Non-pigmented ciliary epithelial cell (primary cell): ENCODE data around the gene SLC5A10.
"Not testable (repeated sequence)": the region's sequence is repeated elsewhere in the genome, so short reads cannot be mapped to it uniquely, and the experiment has no call there.

Experiments
- DNase-seq: peaks from one replicate; pipeline ENCODE4 v3.0.0-alpha.2; 2010; ENCODE audit warnings: low read depth

The SLC5A10 gene

GRCh38 chr17:18947866-18948265, 4.1 kb upstream of the SLC5A10 start:
- no peak for DNase-seq

DNA sequence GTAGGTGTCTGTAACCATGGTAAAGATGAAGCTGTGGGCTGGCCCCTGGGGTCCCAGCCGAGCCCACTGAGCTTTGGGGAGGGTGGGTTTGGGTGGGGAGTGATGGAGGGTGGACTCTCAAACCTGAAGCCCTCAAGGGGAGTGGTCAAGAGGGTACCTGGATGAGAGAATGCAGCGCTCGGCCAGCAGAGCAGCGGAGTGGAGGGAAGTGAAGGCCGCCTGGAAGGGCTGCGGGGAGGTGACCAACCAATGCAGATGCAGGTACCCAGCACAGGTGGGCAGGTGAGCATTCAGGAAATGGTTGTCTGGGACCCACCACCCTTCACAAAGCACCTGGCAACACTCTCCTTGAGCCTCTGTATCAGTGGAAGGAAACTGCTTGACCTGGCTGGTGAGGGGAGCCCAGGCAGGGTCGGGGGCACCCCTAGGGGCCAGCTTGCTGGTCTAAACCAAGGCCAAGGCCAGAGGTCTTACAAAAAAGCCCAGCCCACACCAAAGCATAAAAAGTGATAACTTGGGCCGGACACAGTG, 3.4 kb upstream of the SLC5A10 start:
- DNase-seq = no peak

GRCh38 chr17:18949566-18949965, 2.4 kb upstream of the SLC5A10 start:
- DNase-seq = no peak

DNA sequence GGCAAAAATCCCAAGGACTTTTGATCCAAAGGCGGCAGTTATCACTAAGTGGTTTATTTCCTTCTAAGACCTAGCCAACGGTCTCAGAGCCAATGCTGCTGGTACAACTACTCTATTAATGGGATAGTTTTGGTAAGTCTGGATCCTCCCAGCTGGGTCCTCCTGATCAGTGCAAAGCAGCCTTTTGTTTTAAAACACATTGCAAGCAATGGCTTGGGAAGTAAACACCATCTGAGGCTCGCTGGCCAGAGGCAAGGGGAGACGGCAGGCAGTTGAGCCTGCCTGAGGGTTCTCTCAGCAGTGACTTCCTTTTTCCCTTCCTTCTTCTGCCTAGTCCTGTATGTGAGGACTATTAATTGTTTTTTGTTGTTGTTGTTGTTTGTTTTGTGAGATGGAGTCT, 1.6 kb upstream of the SLC5A10 start:
- no peak for DNase-seq

GRCh38 chr17:18950944-18951905, 740 bp upstream of the SLC5A10 start:
- DNase-seq = no peak

GRCh38 chr17:18953231-18953728, 1.3 kb downstream of the SLC5A10 start:
- no peak for DNase-seq

GRCh38 chr17:18954321-18954720, 2.4 kb downstream of the SLC5A10 start:
- no peak for DNase-seq

- DNase-seq = no peak
These were observed 3.0 kb downstream of the SLC5A10 start for GRCh38 chr17:18955009-18955408.

DNA sequence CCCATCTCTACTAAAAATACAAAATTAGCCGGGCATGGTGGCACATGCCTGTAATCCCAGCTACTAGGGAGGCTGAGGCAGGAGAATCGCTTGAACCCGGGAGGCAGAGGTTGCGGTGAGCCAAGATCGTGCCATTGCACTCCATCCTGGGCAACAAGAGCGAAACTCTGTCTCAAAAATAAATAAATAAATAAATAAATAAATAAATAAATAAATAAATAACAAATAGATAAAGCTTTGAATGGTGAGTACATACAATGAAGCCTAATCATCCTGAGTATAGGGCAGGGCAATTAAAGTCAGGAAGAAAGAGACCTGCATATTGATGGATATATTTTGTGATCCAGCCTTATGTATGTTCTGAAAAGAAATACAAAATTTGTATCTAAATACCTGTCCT, 4.1 kb downstream of the SLC5A10 start:
- not testable (repeated sequence) for DNase-seq

DNA sequence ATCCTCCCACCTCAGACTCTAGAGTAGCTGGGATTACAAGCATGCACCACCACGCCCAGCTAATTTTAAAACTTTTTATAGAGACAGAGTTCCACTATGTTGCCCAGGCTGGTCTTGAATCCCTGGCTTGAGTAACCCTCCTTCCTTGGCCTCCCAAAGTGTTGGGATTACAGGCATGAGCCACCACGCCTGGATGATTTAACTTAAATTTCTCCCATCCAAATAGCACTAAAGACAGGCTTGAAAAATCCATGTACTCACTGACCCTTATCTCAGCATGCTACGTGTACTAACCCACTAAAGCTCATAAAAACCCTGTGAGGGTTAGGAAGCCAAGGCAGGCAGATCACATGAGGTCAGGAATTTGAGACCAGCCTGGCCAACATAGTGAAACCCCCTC, 4.6 kb downstream of the SLC5A10 start:
- no peak for DNase-seq

DNA sequence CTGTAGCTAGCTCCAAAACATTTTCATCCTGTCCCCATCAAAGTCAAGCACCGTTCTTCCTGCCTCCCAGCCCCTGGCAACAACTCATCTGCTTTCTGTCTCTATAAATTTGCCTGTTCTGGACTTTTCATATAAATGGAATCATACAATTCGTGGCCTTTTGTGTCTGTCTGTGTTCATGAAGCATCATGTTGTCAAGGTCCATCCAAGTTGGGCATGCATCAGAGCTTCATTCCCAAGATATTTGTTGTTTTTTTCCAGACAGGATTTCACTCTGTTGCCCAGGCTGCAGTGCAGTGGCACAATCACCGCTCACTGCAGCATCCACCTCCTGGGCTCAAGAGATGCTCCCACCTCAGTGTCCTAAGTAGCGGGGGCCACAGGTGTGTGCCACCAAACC, 5.9 kb downstream of the SLC5A10 start:
- no peak for DNase-seq

- DNase-seq = no peak
These were observed 6.6 kb downstream of the SLC5A10 start for GRCh38 chr17:18958611-18959010.

GRCh38 chr17:18959071-18959844, 7.3 kb downstream of the SLC5A10 start:
- DNase-seq = no peak

GRCh38 chr17:18959845-18960240, 7.9 kb downstream of the SLC5A10 start:
- DNase-seq = no peak

GRCh38 chr17:18960241-18960665, 8.3 kb downstream of the SLC5A10 start:
- DNase-seq = no peak

GRCh38 chr17:18960803-18961511, 9.0 kb downstream of the SLC5A10 start:
- no peak for DNase-seq

- DNase-seq = no peak
These were observed 9.9 kb downstream of the SLC5A10 start for GRCh38 chr17:18961634-18962493.

DNA sequence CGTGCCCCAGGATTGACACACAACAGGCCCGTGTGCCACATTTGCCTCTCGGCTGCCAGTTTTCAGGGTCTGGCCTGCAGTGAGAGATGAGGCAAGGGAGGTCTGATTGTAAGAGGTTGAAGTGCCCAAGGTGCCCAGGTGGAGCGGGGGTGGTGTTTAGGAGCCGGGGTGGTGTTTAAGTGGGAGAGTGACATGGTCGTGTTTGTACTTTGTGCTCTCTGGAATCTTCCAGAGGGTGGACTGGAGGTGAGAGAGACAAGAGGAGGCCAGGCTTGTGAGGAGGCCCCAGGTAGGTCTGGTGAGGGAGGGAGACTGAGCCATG, 10.5 kb downstream of the SLC5A10 start:
- DNase-seq = no peak

DNA sequence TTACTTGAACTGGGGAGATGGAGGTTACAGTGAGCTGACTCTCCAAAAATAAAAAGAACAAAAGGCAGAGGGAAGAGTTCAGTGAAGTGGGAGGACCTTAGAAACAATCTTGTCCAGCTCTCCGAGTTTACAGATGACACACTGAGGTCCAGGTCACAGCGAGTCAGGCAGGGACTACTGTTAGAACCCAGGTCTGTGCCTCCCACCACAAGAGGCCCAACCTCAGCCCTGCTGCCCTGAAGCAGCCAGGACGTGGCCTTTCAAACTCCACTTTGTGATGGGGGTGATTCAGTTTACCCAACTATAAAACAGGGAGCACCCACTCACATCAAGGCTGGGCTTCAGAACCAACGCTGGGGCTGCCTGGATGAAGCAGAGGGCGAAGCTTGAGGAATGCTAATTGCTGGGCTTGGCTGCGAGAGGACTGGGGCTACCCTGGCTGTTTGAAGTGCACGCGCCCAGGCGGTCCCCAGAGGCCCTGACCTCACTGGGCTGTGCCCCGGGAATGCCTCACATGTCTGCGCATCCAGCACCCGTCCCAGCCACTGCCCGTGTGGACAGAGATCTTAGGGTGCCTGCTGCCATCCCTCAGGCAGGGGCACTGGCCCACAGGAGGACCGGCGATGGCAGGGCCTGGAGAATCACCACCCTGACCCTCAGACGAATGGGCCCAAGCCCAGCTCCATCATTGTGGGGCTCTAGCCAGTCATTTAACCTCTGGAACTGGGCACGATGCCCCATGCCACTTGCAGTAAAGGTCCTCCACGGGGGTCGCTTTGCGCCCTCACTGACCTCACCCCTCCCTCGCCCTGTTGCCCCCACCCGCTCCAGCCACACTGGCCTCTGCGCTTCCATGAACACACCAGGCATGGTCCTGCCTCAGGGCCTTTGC, 11.4 kb downstream of the SLC5A10 start:
- DNase-seq = no peak

DNA sequence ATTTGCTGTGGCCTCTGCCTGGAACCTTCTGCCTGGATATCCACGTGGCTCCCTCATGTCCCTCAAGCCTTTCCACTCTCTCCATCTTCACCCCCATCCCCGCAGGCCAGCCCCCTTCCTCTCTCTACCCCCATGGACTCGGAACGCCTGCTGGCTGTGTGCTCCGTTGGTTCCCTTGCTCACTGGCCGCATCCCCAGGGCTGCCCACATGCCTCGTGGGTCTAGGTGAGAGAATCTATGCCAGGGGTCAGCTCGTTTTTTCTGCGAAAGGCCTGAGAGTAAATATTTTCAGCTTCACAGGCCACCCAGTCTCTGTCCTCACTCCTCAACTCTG, 12.0 kb downstream of the SLC5A10 start:
- no peak for DNase-seq
